ENCODE measurements around the gene HABP2. TPM values are rescaled to one million over a fixed set of nuclear protein-coding genes. Genes with fewer than 3 reads are reported as not detected.

The HABP2 gene
- total RNA-seq, 4 donors from 2014 or later: not detected

GRCh38 chr10:113524539-113525490 is 28.0 kb upstream of the HABP2 start:
- no peak overlapping the region for H3K4me3 ChIP-seq
- no peak for ATAC-seq
- no peaks in the 10 kb centered on the region for H3K36me3 ChIP-seq
- H3K4me1 ChIP-seq: peaks cover 0 to 9% (median 9%) of the 10 kb centered on the region in 3 donors
- 89 to 92% methylated on average over 4 to 6 of the region's 11 CpGs for WGBS, 2 donors (ENCODE audit: low coverage in 1 of 2)
- H3K27me3 ChIP-seq: peaks cover 6% of the 10 kb centered on the region
- TF ChIP-seq POLR2AphosphoS5 (IDR thresholded peaks at IDR 0.05) (no peak), EP300 (IDR thresholded peaks at IDR 0.05) (no peak), POLR2A (IDR thresholded peaks at IDR 0.05) (no peak)
- TF ChIP-seq, protein P1, sequence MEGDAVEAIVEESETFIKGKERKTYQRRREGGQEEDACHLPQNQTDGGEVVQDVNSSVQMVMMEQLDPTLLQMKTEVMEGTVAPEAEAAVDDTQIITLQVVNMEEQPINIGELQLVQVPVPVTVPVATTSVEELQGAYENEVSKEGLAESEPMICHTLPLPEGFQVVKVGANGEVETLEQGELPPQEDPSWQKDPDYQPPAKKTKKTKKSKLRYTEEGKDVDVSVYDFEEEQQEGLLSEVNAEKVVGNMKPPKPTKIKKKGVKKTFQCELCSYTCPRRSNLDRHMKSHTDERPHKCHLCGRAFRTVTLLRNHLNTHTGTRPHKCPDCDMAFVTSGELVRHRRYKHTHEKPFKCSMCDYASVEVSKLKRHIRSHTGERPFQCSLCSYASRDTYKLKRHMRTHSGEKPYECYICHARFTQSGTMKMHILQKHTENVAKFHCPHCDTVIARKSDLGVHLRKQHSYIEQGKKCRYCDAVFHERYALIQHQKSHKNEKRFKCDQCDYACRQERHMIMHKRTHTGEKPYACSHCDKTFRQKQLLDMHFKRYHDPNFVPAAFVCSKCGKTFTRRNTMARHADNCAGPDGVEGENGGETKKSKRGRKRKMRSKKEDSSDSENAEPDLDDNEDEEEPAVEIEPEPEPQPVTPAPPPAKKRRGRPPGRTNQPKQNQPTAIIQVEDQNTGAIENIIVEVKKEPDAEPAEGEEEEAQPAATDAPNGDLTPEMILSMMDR (IDR thresholded peaks at IDR 0.05): no peak
- H3K9me3 ChIP-seq: no peaks in the 10 kb centered on the region
- H3K27ac ChIP-seq: no peak overlapping the region

GRCh38 chr10:113525713-113526112 is 27.1 kb upstream of the HABP2 start:
- no peaks in the 10 kb centered on the region for H3K36me3 ChIP-seq
- TF ChIP-seq EP300 (IDR thresholded peaks at IDR 0.05) (no peak), POLR2A (IDR thresholded peaks at IDR 0.05) (no peak), POLR2AphosphoS5 (IDR thresholded peaks at IDR 0.05) (no peak)
- TF ChIP-seq, protein P1 (IDR thresholded peaks at IDR 0.05): no peak
- H3K27ac ChIP-seq: no peak overlapping the region
- WGBS, 2 donors (ENCODE audit: low coverage in 1 of 2): 83% methylated on average over 1 of the region's 5 CpGs; no CpG with 5 or more reads in 1 of the 2 donors
- peaks cover 0 to 4% (median 3%) of the 10 kb centered on the region in 3 donors for H3K4me1 ChIP-seq
- H3K9me3 ChIP-seq: no peaks in the 10 kb centered on the region
- H3K4me3 ChIP-seq: no peak overlapping the region
- no peak for ATAC-seq
- H3K27me3 ChIP-seq: peaks cover 7% of the 10 kb centered on the region

- Histone ChIP-seq H3K27me3 (peaks cover 7% of the 10 kb centered on the region), H3K36me3 (no peaks in the 10 kb centered on the region), H3K9me3 (no peaks in the 10 kb centered on the region), H3K4me3 (no peak overlapping the region), H3K27ac (no peak overlapping the region), H3K4me1 (no peaks in the 10 kb centered on the region)
- no peak for ATAC-seq
- WGBS, 2 donors (ENCODE audit: low coverage in 1 of 2): 30 to 38% methylated on average over 4 to 7 of the region's 9 CpGs
- TF ChIP-seq POLR2AphosphoS5 (IDR thresholded peaks at IDR 0.05) (no peak), EP300 (IDR thresholded peaks at IDR 0.05) (no peak), POLR2A (IDR thresholded peaks at IDR 0.05) (no peak)
- TF ChIP-seq, protein P1 (IDR thresholded peaks at IDR 0.05): no peak
These were observed 25.5 kb upstream of the HABP2 start for GRCh38 chr10:113527211-113527906.

DNA sequence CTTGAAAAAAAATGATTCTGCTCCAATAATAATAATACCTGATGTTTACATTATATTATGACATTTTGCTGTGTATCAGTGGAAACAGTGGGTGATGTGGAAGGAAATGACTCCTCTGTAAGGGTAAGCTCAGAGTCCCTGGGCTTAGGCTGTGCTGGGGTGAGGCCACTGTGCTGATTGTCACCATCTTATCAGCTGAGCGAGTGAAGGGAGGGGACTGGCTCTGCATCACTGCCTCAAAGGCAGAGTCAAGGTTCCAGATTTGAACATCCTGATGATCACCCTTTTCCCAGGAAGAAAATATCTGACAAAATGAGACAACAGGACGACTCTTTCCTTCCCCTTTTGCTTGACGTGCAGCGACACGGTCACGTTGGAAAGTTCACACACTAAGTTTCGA is 24.0 kb upstream of the HABP2 start:
- Histone ChIP-seq H3K36me3 (no peaks in the 10 kb centered on the region), H3K9me3 (no peaks in the 10 kb centered on the region), H3K27ac (no peak overlapping the region), H3K4me1 (no peaks in the 10 kb centered on the region), H3K27me3 (peaks cover 8% of the 10 kb centered on the region), H3K4me3 (no peak overlapping the region)
- no peak for ATAC-seq
- TF ChIP-seq EP300 (IDR thresholded peaks at IDR 0.05): no peak
- TF ChIP-seq, protein P1 (IDR thresholded peaks at IDR 0.05): no peak
- TF ChIP-seq POLR2A (IDR thresholded peaks at IDR 0.05): no peak
- TF ChIP-seq POLR2AphosphoS5 (IDR thresholded peaks at IDR 0.05): no peak
- 73 to 77% methylated on average over 6 to 7 of the region's 7 CpGs for WGBS, 2 donors (ENCODE audit: low coverage in 1 of 2)

All from gastroesophageal sphincter (tissue), 4 donors.